ENCODE measurements around the gene PAQR7.

The PAQR7 gene

GRCh38 chr1:25845664-25846063, 29.8 kb downstream of the PAQR7 start:
- TF ChIP-seq PPARA (CRISPR knock-in tag; IDR thresholded peaks at IDR 0.05; ENCODE audit: borderline replicate concordance) (no peak), ISL1 (CRISPR knock-in tag; IDR thresholded peaks at IDR 0.05) (no peak), ZC3H10 (CRISPR knock-in tag; IDR thresholded peaks at IDR 0.05) (no peak), POU6F1 (CRISPR knock-in tag; IDR thresholded peaks at IDR 0.05; ENCODE audit: borderline replicate concordance, low read depth) (no peak), ZNF70 (CRISPR knock-in tag; IDR thresholded peaks at IDR 0.05) (no peak), ZFP30 (CRISPR knock-in tag; IDR thresholded peaks at IDR 0.05) (no peak), GLIS3 (CRISPR knock-in tag; IDR thresholded peaks at IDR 0.05) (no peak), CSRNP3 (CRISPR knock-in tag; IDR thresholded peaks at IDR 0.05) (no peak), ESRRG (CRISPR knock-in tag; IDR thresholded peaks at IDR 0.05) (no peak), OSR1 (CRISPR knock-in tag; IDR thresholded peaks at IDR 0.05) (no peak), ZNF565 (CRISPR knock-in tag; conservative IDR thresholded peaks at IDR 0.05; ENCODE audit: low read depth) (no peak), ZFP3 (CRISPR knock-in tag; IDR thresholded peaks at IDR 0.05) (no peak), BACH2 (CRISPR knock-in tag; IDR thresholded peaks at IDR 0.05; ENCODE audit: borderline replicate concordance) (no peak), RARB (CRISPR knock-in tag; IDR thresholded peaks at IDR 0.05) (no peak), TCF4 (CRISPR knock-in tag; IDR thresholded peaks at IDR 0.05; ENCODE audit: borderline replicate concordance) (no peak)
- TF ChIP-seq, protein P1, sequence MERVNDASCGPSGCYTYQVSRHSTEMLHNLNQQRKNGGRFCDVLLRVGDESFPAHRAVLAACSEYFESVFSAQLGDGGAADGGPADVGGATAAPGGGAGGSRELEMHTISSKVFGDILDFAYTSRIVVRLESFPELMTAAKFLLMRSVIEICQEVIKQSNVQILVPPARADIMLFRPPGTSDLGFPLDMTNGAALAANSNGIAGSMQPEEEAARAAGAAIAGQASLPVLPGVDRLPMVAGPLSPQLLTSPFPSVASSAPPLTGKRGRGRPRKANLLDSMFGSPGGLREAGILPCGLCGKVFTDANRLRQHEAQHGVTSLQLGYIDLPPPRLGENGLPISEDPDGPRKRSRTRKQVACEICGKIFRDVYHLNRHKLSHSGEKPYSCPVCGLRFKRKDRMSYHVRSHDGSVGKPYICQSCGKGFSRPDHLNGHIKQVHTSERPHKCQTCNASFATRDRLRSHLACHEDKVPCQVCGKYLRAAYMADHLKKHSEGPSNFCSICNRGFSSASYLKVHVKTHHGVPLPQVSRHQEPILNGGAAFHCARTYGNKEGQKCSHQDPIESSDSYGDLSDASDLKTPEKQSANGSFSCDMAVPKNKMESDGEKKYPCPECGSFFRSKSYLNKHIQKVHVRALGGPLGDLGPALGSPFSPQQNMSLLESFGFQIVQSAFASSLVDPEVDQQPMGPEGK (CRISPR knock-in tag; IDR thresholded peaks at IDR 0.05; ENCODE audit: borderline replicate concordance) = no peak
- TF ChIP-seq, protein P2, sequence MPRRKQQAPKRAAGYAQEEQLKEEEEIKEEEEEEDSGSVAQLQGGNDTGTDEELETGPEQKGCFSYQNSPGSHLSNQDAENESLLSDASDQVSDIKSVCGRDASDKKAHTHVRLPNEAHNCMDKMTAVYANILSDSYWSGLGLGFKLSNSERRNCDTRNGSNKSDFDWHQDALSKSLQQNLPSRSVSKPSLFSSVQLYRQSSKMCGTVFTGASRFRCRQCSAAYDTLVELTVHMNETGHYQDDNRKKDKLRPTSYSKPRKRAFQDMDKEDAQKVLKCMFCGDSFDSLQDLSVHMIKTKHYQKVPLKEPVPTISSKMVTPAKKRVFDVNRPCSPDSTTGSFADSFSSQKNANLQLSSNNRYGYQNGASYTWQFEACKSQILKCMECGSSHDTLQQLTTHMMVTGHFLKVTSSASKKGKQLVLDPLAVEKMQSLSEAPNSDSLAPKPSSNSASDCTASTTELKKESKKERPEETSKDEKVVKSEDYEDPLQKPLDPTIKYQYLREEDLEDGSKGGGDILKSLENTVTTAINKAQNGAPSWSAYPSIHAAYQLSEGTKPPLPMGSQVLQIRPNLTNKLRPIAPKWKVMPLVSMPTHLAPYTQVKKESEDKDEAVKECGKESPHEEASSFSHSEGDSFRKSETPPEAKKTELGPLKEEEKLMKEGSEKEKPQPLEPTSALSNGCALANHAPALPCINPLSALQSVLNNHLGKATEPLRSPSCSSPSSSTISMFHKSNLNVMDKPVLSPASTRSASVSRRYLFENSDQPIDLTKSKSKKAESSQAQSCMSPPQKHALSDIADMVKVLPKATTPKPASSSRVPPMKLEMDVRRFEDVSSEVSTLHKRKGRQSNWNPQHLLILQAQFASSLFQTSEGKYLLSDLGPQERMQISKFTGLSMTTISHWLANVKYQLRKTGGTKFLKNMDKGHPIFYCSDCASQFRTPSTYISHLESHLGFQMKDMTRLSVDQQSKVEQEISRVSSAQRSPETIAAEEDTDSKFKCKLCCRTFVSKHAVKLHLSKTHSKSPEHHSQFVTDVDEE (CRISPR knock-in tag; IDR thresholded peaks at IDR 0.05) = no peak
- TF ChIP-seq, protein P3, sequence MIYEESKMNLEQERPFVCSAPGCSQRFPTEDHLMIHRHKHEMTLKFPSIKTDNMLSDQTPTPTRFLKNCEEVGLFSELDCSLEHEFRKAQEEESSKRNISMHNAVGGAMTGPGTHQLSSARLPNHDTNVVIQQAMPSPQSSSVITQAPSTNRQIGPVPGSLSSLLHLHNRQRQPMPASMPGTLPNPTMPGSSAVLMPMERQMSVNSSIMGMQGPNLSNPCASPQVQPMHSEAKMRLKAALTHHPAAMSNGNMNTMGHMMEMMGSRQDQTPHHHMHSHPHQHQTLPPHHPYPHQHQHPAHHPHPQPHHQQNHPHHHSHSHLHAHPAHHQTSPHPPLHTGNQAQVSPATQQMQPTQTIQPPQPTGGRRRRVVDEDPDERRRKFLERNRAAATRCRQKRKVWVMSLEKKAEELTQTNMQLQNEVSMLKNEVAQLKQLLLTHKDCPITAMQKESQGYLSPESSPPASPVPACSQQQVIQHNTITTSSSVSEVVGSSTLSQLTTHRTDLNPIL (CRISPR knock-in tag; IDR thresholded peaks at IDR 0.05; ENCODE audit: low read depth) = no peak
- ATAC-seq = no peak

GRCh38 chr1:25844536-25845337, 30.8 kb downstream of the PAQR7 start:
- ATAC-seq = no peak
- no peak for TF ChIP-seq RARB (CRISPR knock-in tag; IDR thresholded peaks at IDR 0.05)
- TF ChIP-seq ZC3H10 (CRISPR knock-in tag; IDR thresholded peaks at IDR 0.05) = no peak
- no peak for TF ChIP-seq TCF4 (CRISPR knock-in tag; IDR thresholded peaks at IDR 0.05; ENCODE audit: borderline replicate concordance)
- TF ChIP-seq SNAI2 (CRISPR knock-in tag; IDR thresholded peaks at IDR 0.05) = no peak
- TF ChIP-seq, protein P2 (CRISPR knock-in tag; IDR thresholded peaks at IDR 0.05) = no peak
- no peak for TF ChIP-seq OSR1 (CRISPR knock-in tag; IDR thresholded peaks at IDR 0.05)
- no peak for TF ChIP-seq ZNF70 (CRISPR knock-in tag; IDR thresholded peaks at IDR 0.05)
- TF ChIP-seq, protein P1 (CRISPR knock-in tag; IDR thresholded peaks at IDR 0.05; ENCODE audit: borderline replicate concordance) = no peak
- TF ChIP-seq CSDC2 (CRISPR knock-in tag; IDR thresholded peaks at IDR 0.05) = no peak

All from SK-N-SH treated with all-trans-retinoic acid at 6 μM for 48 hours (cell line).